GM12892 (cell line): ENCODE results near the gene SMARCC1.

Experiments
- POLR2A ChIP-seq: IDR thresholded peaks from 2 replicates; pipeline ENCODE4 v1.6.1; 2011; ENCODE audit warnings: low read depth, low read length, control low read depth
- POLR2AphosphoS5 ChIP-seq: IDR thresholded peaks from 2 replicates; pipeline ENCODE4 v1.6.1; 2011; ENCODE audit warnings: low read depth, low read length, control low read depth

DNA sequence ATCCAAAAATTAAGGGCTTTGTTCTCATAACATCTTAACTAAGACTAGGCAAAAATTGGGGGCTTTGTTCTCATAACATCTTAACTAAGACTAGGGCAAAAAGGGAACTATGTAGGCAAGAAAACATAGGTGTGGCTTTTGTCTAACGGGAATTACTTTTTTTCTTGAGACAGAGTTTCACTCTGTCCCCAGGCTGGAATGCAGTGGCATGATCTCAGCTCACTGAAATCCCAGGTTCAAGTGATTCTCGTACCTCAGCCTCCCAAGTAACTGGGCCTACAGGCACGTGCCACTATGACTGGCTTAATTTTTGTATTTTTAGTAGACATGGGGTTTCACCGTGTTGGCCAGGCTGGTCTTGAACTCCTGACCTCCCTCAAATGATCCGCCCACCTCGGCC is 153.3 kb downstream of the SMARCC1 start:
- TF ChIP-seq POLR2A (no peak), POLR2AphosphoS5 (no peak)
